ENCODE measurements around the gene SNN. TPM values are rescaled to one million over a fixed set of nuclear protein-coding genes. Genes with fewer than 3 reads are reported as not detected.

The SNN gene
- polyA plus RNA-seq, 1 donor from 2014 or later, result 176 TPM

- Histone ChIP-seq H2AFZ (ENCODE audit: low read depth, low read length) (no peak overlapping the region), H3K9ac (ENCODE audit: low read length) (peak overlapping the region; percentile 94), H3K9me3 (ENCODE audit: low read length) (no peaks in the 10 kb centered on the region), H3F3A (ENCODE audit: insufficient read depth, low read length, poor library complexity, severe bottlenecking) (no peaks in the 10 kb centered on the region), H3K4me3 (ENCODE audit: low read length) (peak overlapping the region; percentile 98), H3K27ac (ENCODE audit: low read length) (no peak overlapping the region), H3K36me3 (ENCODE audit: insufficient read depth, low read length) (no peaks in the 10 kb centered on the region), H3K27me3 (ENCODE audit: insufficient read depth, low read depth, low read length) (no peaks in the 10 kb centered on the region), H3K4me2 (ENCODE audit: low read length) (peak overlapping the region; percentile 77), H4K20me1 (ENCODE audit: insufficient read depth) (peaks cover 43% of the 10 kb centered on the region), H3K9me2 (ENCODE audit: insufficient read depth, low read length) (no peaks in the 10 kb centered on the region), H3K79me2 (replicated peaks; ENCODE audit: insufficient read depth, low read length) (peaks cover 51% of the 10 kb centered on the region)
- TF ChIP-seq SMC3 (conservative IDR thresholded peaks at IDR 0.05; ENCODE audit: poor library complexity), result no peak
- no peak for TF ChIP-seq RAD21 (conservative IDR thresholded peaks at IDR 0.05)
- TF ChIP-seq EP300 (conservative IDR thresholded peaks at IDR 0.05; ENCODE audit: poor library complexity, severe bottlenecking), result no peak
- no peak for TF ChIP-seq TAF1 (IDR thresholded peaks at IDR 0.05; ENCODE audit: low read depth)
- no peak for TF ChIP-seq CTCF (IDR thresholded peaks at IDR 0.05; ENCODE audit: poor library complexity, severe bottlenecking)
- TF ChIP-seq REST (IDR thresholded peaks at IDR 0.05; ENCODE audit: borderline replicate concordance), result no peak
- no peak for TF ChIP-seq POLR2AphosphoS5 (IDR thresholded peaks at IDR 0.05)
- TF ChIP-seq EZH2 (IDR thresholded peaks at IDR 0.05; ENCODE audit: borderline replicate concordance, insufficient read depth, low read length, poor library complexity, severe bottlenecking), result no peak
- no peak for TF ChIP-seq MXI1 (conservative IDR thresholded peaks at IDR 0.05; ENCODE audit: poor library complexity, severe bottlenecking)
Observed at GRCh38 chr16:11670171-11671131, 2.2 kb downstream of the SNN start.

GRCh38 chr16:11671271-11671670, 3.0 kb downstream of the SNN start:
- H3K4me2 ChIP-seq (ENCODE audit: low read length), result no peak overlapping the region
- H3K36me3 ChIP-seq (ENCODE audit: insufficient read depth, low read length), result no peaks in the 10 kb centered on the region
- H3K27ac ChIP-seq (ENCODE audit: low read length), result no peak overlapping the region
- no peak overlapping the region for H2AFZ ChIP-seq (ENCODE audit: low read depth, low read length)
- H3K9me3 ChIP-seq (ENCODE audit: low read length), result no peaks in the 10 kb centered on the region
- no peak overlapping the region for H3K9ac ChIP-seq (ENCODE audit: low read length)
- H4K20me1 ChIP-seq (ENCODE audit: insufficient read depth), result peaks cover 43% of the 10 kb centered on the region
- no peaks in the 10 kb centered on the region for H3K9me2 ChIP-seq (ENCODE audit: insufficient read depth, low read length)
- H3K27me3 ChIP-seq (ENCODE audit: insufficient read depth, low read depth, low read length), result no peaks in the 10 kb centered on the region
- peaks cover 51% of the 10 kb centered on the region for H3K79me2 ChIP-seq (replicated peaks; ENCODE audit: insufficient read depth, low read length)
- H3F3A ChIP-seq (ENCODE audit: insufficient read depth, low read length, poor library complexity, severe bottlenecking), result no peaks in the 10 kb centered on the region
- TF ChIP-seq EP300 (conservative IDR thresholded peaks at IDR 0.05; ENCODE audit: poor library complexity, severe bottlenecking), result no peak
- no peak for TF ChIP-seq SMC3 (conservative IDR thresholded peaks at IDR 0.05; ENCODE audit: poor library complexity)
- no peak for TF ChIP-seq MXI1 (conservative IDR thresholded peaks at IDR 0.05; ENCODE audit: poor library complexity, severe bottlenecking)
- no peak for TF ChIP-seq CTCF (IDR thresholded peaks at IDR 0.05; ENCODE audit: poor library complexity, severe bottlenecking)
- no peak for TF ChIP-seq TAF1 (IDR thresholded peaks at IDR 0.05; ENCODE audit: low read depth)
- no peak for TF ChIP-seq RAD21 (conservative IDR thresholded peaks at IDR 0.05)
- no peak for TF ChIP-seq POLR2AphosphoS5 (IDR thresholded peaks at IDR 0.05)
- no peak for TF ChIP-seq EZH2 (IDR thresholded peaks at IDR 0.05; ENCODE audit: borderline replicate concordance, insufficient read depth, low read length, poor library complexity, severe bottlenecking)
- no peak for TF ChIP-seq REST (IDR thresholded peaks at IDR 0.05; ENCODE audit: borderline replicate concordance)
- H3K4me3 ChIP-seq (ENCODE audit: low read length), result peak overlapping the region; percentile 98

Data from neural cell (in vitro differentiated cells).